Measurements from ENCODE around the gene PARD3. TPM values are rescaled to one million over a fixed set of nuclear protein-coding genes. Genes with fewer than 3 reads are reported as not detected.
"Not testable (repeated sequence)": the region's sequence is repeated elsewhere in the genome, so short reads cannot be mapped to it uniquely, and the experiment has no call there.

Gene PARD3
- total RNA-seq, 1 donor from 2014 or later: 72.5 TPM

GRCh38 chr10:34294137-34294536 is 521.0 kb downstream of the PARD3 start:
- DNase-seq: no peak

GRCh38 chr10:34292675-34293074 is 522.4 kb downstream of the PARD3 start:
- no peak for DNase-seq

- no peak for DNase-seq
Observed at GRCh38 chr10:34292194-34292565, 522.9 kb downstream of the PARD3 start.

- no peak for DNase-seq
Observed at GRCh38 chr10:34291466-34292193, 523.5 kb downstream of the PARD3 start.

GRCh38 chr10:34290412-34291081 is 524.5 kb downstream of the PARD3 start:
- no peak for DNase-seq

GRCh38 chr10:34288634-34289033 is 526.5 kb downstream of the PARD3 start:
- DNase-seq: no peak

GRCh38 chr10:34286136-34286739 is 528.9 kb downstream of the PARD3 start:
- no peak for DNase-seq

- no peak for DNase-seq
Observed at GRCh38 chr10:34281661-34282582, 533.2 kb downstream of the PARD3 start.

- DNase-seq: no peak
Observed at GRCh38 chr10:34280599-34281374, 534.3 kb downstream of the PARD3 start.

- DNase-seq: no peak
Observed at GRCh38 chr10:34275626-34276130, 539.4 kb downstream of the PARD3 start.

GRCh38 chr10:34274906-34275305 is 540.2 kb downstream of the PARD3 start:
- no peak for DNase-seq

- no peak for DNase-seq
Observed at GRCh38 chr10:34273340-34273739, 541.8 kb downstream of the PARD3 start.

- no peak for DNase-seq
Observed at GRCh38 chr10:34272316-34272715, 542.8 kb downstream of the PARD3 start.

GRCh38 chr10:34268410-34268809 is 546.7 kb downstream of the PARD3 start:
- DNase-seq: not testable (repeated sequence)

GRCh38 chr10:34262985-34263384 is 552.1 kb downstream of the PARD3 start:
- no peak for DNase-seq

GRCh38 chr10:34260904-34261303 is 554.2 kb downstream of the PARD3 start:
- DNase-seq: no peak

- DNase-seq: no peak
Observed at GRCh38 chr10:34256216-34256615, 558.9 kb downstream of the PARD3 start.

GRCh38 chr10:34255035-34255434 is 560.1 kb downstream of the PARD3 start:
- DNase-seq: no peak

- no peak for DNase-seq
Observed at GRCh38 chr10:34254596-34254995, 560.5 kb downstream of the PARD3 start.

GRCh38 chr10:34252111-34252510 is 563.0 kb downstream of the PARD3 start:
- DNase-seq: no peak

- no peak for DNase-seq
Observed at GRCh38 chr10:34251177-34251576, 563.9 kb downstream of the PARD3 start.

All from skin of body (tissue), 2 donors.